ENCODE measurements around the gene AGO4. TPM values are rescaled to one million over a fixed set of nuclear protein-coding genes. Genes with fewer than 3 reads are reported as not detected.

AGO4 gene
- polyA plus RNA-seq (5.2 to 7.7 TPM (median 6.3 TPM) in 3 replicates), polyA minus RNA-seq (12.5 to 44.7 TPM (median 20.7 TPM) in 3 replicates)
- polyA plus RNA-seq (2011; ENCODE audit: low read depth) = 2.4 TPM
- 3.7 and 7.6 TPM in 2 replicates for polyA plus RNA-seq (2011; cell fraction: cytosol; rRNA removed)
- polyA plus RNA-seq (2011; cell fraction: nucleus; rRNA removed) = 10.5 and 18.0 TPM in 2 replicates
- polyA plus RNA-seq (2012; ENCODE audit: low replicate concordance) = 3.9 and 4.5 TPM in 2 replicates
- polyA minus RNA-seq (2011; cell fraction: cytosol; rRNA and poly(A)+ RNA removed) = 10.4 TPM
- 9.0 and 17.8 TPM in 2 replicates for polyA minus RNA-seq (2011; cell fraction: nucleus; rRNA and poly(A)+ RNA removed)

- FAIRE-seq = no peak
- H3K9ac ChIP-seq (ENCODE audit: control insufficient read depth, extremely low read depth, insufficient read depth, low read length) = peak within 1 kb of the TSS; percentile 81
- dilution Hi-C loops (cut with MboI; ENCODE audit: extremely low pct_ligation_motif_present, low sequenced_read_pairs) = no loop called here
- no peak for TF ChIP-seq EZH2 (IDR thresholded peaks at IDR 0.05; ENCODE audit: low read length)
- TF ChIP-seq CTCF (optimal IDR thresholded peaks at IDR 0.05 in 1 of 3, IDR thresholded peaks at IDR 0.05 in 1 of 3, conservative IDR thresholded peaks at IDR 0.05 in 1 of 3; ENCODE audit: extremely low read depth in 1 of 3, insufficient read depth in 2 of 3, low read length in 3 of 3) = no peak
- peak within 1 kb of the TSS; percentile 97 for H3K4me2 ChIP-seq (ENCODE audit: control insufficient read depth, extremely low read depth, insufficient read depth, low read depth, low read length)
- no peak for DNase-seq (ENCODE audit: low read depth, low spot score)
- no peaks in the 10 kb centered on the region for H3K36me3 ChIP-seq (ENCODE audit: control insufficient read depth in 2 of 2, extremely low read depth in 1 of 2, insufficient read depth in 2 of 2, low read length in 2 of 2)
- no peaks in the 10 kb centered on the region for H3K9me3 ChIP-seq (ENCODE audit: control insufficient read depth, low read depth, low read length)
- H3K79me2 ChIP-seq (ENCODE audit: control insufficient read depth, insufficient read depth, low read length) = peaks cover 4% of the 10 kb centered on the region
- H3K27ac ChIP-seq (ENCODE audit: control insufficient read depth, insufficient read depth, low read length) = peak within 1 kb of the TSS; percentile 47
- H2AFZ ChIP-seq (ENCODE audit: control insufficient read depth, low read length) = peak within 1 kb of the TSS; percentile 95
- H3K9me1 ChIP-seq (ENCODE audit: control insufficient read depth, extremely low read depth, insufficient read depth, low read length) = peaks cover 2% of the 10 kb centered on the region
- H3K27me3 ChIP-seq (ENCODE audit: control insufficient read depth, extremely low read depth, insufficient read depth, low read length) = no peaks in the 10 kb centered on the region
- H3K4me3 ChIP-seq (ENCODE audit: control insufficient read depth in 2 of 3, extremely low read depth in 1 of 3, insufficient read depth in 2 of 3, low read depth in 1 of 3, low read length in 3 of 3) = peak within 1 kb of the TSS; percentile 75 to 86 (median 83)
- H4K20me1 ChIP-seq (ENCODE audit: control insufficient read depth, extremely low read depth, insufficient read depth, low read length) = no peaks in the 10 kb centered on the region
- H3K4me1 ChIP-seq (ENCODE audit: control insufficient read depth, extremely low read depth, insufficient read depth, low read length) = peaks cover 18% of the 10 kb centered on the region
These were observed at the start of gene AGO4 for GRCh38 chr1:35807614-35808449. AGO4 (plus strand) TSS chr1:35808016; CDS start chr1:35808417, 401 bp downstream.

- DNase-seq (ENCODE audit: low read depth, low spot score) (no peak), FAIRE-seq (no peak)
- Histone ChIP-seq H3K27me3 (ENCODE audit: control insufficient read depth, extremely low read depth, insufficient read depth, low read length) (no peaks in the 10 kb centered on the region), H4K20me1 (ENCODE audit: control insufficient read depth, extremely low read depth, insufficient read depth, low read length) (no peaks in the 10 kb centered on the region), H3K4me2 (ENCODE audit: control insufficient read depth, extremely low read depth, insufficient read depth, low read depth, low read length) (no peak overlapping the region), H3K79me2 (ENCODE audit: control insufficient read depth, insufficient read depth, low read length) (peaks cover under 1% of the 10 kb centered on the region), H3K4me1 (ENCODE audit: control insufficient read depth, extremely low read depth, insufficient read depth, low read length) (no peaks in the 10 kb centered on the region), H2AFZ (ENCODE audit: control insufficient read depth, low read length) (no peak overlapping the region), H3K36me3 (ENCODE audit: control insufficient read depth in 2 of 2, extremely low read depth in 1 of 2, insufficient read depth in 2 of 2, low read length in 2 of 2) (peaks cover 0 to 6% of the 10 kb centered on the region in 2 experiments), H3K4me3 (ENCODE audit: control insufficient read depth in 2 of 3, extremely low read depth in 1 of 3, insufficient read depth in 2 of 3, low read depth in 1 of 3, low read length in 3 of 3) (no peak overlapping the region), H3K9ac (ENCODE audit: control insufficient read depth, extremely low read depth, insufficient read depth, low read length) (no peak overlapping the region), H3K27ac (ENCODE audit: control insufficient read depth, insufficient read depth, low read length) (no peak overlapping the region), H3K9me1 (ENCODE audit: control insufficient read depth, extremely low read depth, insufficient read depth, low read length) (no peaks in the 10 kb centered on the region), H3K9me3 (ENCODE audit: control insufficient read depth, low read depth, low read length) (no peaks in the 10 kb centered on the region)
- dilution Hi-C loops (cut with MboI; ENCODE audit: extremely low pct_ligation_motif_present, low sequenced_read_pairs) = no loop called here
- TF ChIP-seq EZH2 (IDR thresholded peaks at IDR 0.05; ENCODE audit: low read length) = no peak
- no peak for TF ChIP-seq CTCF (optimal IDR thresholded peaks at IDR 0.05 in 1 of 3, IDR thresholded peaks at IDR 0.05 in 1 of 3, conservative IDR thresholded peaks at IDR 0.05 in 1 of 3; ENCODE audit: extremely low read depth in 1 of 3, insufficient read depth in 2 of 3, low read length in 3 of 3)
These were observed 45.7 kb upstream of the AGO4 start for GRCh38 chr1:35762141-35762540.
